NT2/D1 (cell line): ENCODE results near the gene FTO.

ENCODE experiments used
- SUZ12 ChIP-seq: IDR thresholded peaks from 2 replicates; pipeline ENCODE4 v1.6.1; 2011; ENCODE audit not compliant: insufficient read length, insufficient read depth; ENCODE audit errors: extremely low read depth
- YY1 ChIP-seq: IDR thresholded peaks from 2 replicates; pipeline ENCODE4 v1.6.1; 2011; ENCODE audit not compliant: insufficient read length, insufficient read depth
- ZNF274 ChIP-seq: IDR thresholded peaks from 2 replicates; pipeline ENCODE4 v1.6.1; 2011; ENCODE audit warnings: mild to moderate bottlenecking, low read depth, low read length

- TF ChIP-seq ZNF274 (no peak), SUZ12 (no peak), YY1 (no peak)
Observed at GRCh38 chr16:53855511-53855910, 151.6 kb downstream of the FTO start.
